HepG2 (cell line): ENCODE data around the gene C13orf46.

ENCODE experiments used
- EP300 ChIP-seq, 3 experiments: sonication (generic) in 1 of 3; formaldehyde crosslinking in 1 of 3; IDR thresholded peaks; 2 replicates each; pipeline versions ENCODE4 v1.5.1 to v1.6.1; 2011 to 2020; ENCODE audit warnings: low read depth in 2 of 3, low read length in 2 of 3, borderline replicate concordance in 1 of 3, improper control_type of control experiment in 1 of 3, mild to moderate bottlenecking in 1 of 3, missing genetic modification reagents in 1 of 3, moderate library complexity in 1 of 3
- POLR2AphosphoS5 ChIP-seq: IDR thresholded peaks from 2 replicates; pipeline ENCODE4 v1.6.1; 2012; ENCODE audit warnings: low read depth, low read length
- TF ChIP-seq, protein P1 (sequence below): sonication (generic); formaldehyde crosslinking; IDR thresholded peaks from 2 replicates; pipeline ENCODE4 v1.4.0; 2020; ENCODE audit warnings: missing genetic modification reagents
- TF ChIP-seq, protein P2 (sequence below): sonication (generic); formaldehyde crosslinking; IDR thresholded peaks from 2 replicates; pipeline ENCODE4 v1.8.1; 2023; ENCODE audit warnings: missing genetic modification reagents, mild to moderate bottlenecking, borderline replicate concordance

GRCh38 chr13:114001331-114002008, 27.6 kb upstream of the C13orf46 start:
- no peak for TF ChIP-seq POLR2AphosphoS5
- no peak for TF ChIP-seq EP300 (IDR thresholded peaks at IDR 0.05; ENCODE audit: low read depth in 2 of 2, low read length in 2 of 2)
- TF ChIP-seq EP300 (CRISPR knock-in tag; IDR thresholded peaks at IDR 0.05; ENCODE audit: borderline replicate concordance): no peak
- TF ChIP-seq, protein P1, sequence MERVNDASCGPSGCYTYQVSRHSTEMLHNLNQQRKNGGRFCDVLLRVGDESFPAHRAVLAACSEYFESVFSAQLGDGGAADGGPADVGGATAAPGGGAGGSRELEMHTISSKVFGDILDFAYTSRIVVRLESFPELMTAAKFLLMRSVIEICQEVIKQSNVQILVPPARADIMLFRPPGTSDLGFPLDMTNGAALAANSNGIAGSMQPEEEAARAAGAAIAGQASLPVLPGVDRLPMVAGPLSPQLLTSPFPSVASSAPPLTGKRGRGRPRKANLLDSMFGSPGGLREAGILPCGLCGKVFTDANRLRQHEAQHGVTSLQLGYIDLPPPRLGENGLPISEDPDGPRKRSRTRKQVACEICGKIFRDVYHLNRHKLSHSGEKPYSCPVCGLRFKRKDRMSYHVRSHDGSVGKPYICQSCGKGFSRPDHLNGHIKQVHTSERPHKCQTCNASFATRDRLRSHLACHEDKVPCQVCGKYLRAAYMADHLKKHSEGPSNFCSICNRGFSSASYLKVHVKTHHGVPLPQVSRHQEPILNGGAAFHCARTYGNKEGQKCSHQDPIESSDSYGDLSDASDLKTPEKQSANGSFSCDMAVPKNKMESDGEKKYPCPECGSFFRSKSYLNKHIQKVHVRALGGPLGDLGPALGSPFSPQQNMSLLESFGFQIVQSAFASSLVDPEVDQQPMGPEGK (CRISPR knock-in tag): no peak
- TF ChIP-seq, protein P2, sequence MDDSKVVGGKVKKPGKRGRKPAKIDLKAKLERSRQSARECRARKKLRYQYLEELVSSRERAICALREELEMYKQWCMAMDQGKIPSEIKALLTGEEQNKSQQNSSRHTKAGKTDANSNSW (CRISPR knock-in tag): no peak
